Endothelial cell (in vitro differentiated cells): Measurements from ENCODE around the gene PXT1. TPM values are rescaled to one million over a fixed set of nuclear protein-coding genes. Genes with fewer than 3 reads are reported as not detected.

Source experiments
- DNase-seq: peaks from one replicate; pipeline ENCODE4 v3.0.0; 2021; ENCODE audit warnings: low spot score
- H3K27ac Mint-ChIP-seq: one replicate; pipeline ENCODE4 v1.8.0; 2021; ENCODE audit warnings: mixed read lengths, inconsistent platforms; ENCODE audit not compliant: unreplicated experiment
- H3K27me3 Mint-ChIP-seq: one replicate; pipeline ENCODE4 v1.8.0; 2021; ENCODE audit warnings: mild to moderate bottlenecking, moderate library complexity, mixed read lengths, inconsistent platforms; ENCODE audit not compliant: unreplicated experiment
- H3K36me3 Mint-ChIP-seq: one replicate; pipeline ENCODE4 v1.8.0; 2021; ENCODE audit warnings: mild to moderate bottlenecking, low read depth, mixed read lengths, inconsistent platforms; ENCODE audit not compliant: unreplicated experiment
- H3K4me1 Mint-ChIP-seq: one replicate; pipeline ENCODE4 v1.8.0; 2021; ENCODE audit warnings: mild to moderate bottlenecking, mixed read lengths, inconsistent platforms; ENCODE audit not compliant: unreplicated experiment
- H3K4me3 Mint-ChIP-seq: one replicate; pipeline ENCODE4 v1.8.0; 2021; ENCODE audit warnings: mild to moderate bottlenecking, mixed read lengths, inconsistent platforms; ENCODE audit not compliant: unreplicated experiment
- H3K9me3 Mint-ChIP-seq: one replicate; pipeline ENCODE4 v1.8.0; 2021; ENCODE audit warnings: mixed read lengths, inconsistent platforms; ENCODE audit not compliant: unreplicated experiment
- CTCF ChIP-seq: fragments of 200-600 bp; sonication (generic); IDR thresholded peaks from one replicate; pipeline ENCODE4 v1.5.0; 2021; ENCODE audit warnings: antibody characterized with exemption; ENCODE audit not compliant: unreplicated experiment
- total RNA-seq: library from RNA; stranded (reverse); fragmentation: NEBNext Ultra II Directional; extraction: Animal tissue kit (Norgen Biotek cat#: 25700); gene quantifications from one replicate; pipeline ENCODE4 v1.2.1, GENCODE V29; 2021; ENCODE audit not compliant: unreplicated experiment

Gene PXT1
- total RNA-seq, 1 donor from 2014 or later = not detected

- peaks cover 20% of the 10 kb centered on the region for H3K36me3 Mint-ChIP-seq
- H3K4me3 Mint-ChIP-seq = no peak overlapping the region
- no peak overlapping the region for H3K27ac Mint-ChIP-seq
- DNase-seq = no peak
- no peak for TF ChIP-seq CTCF
- no peaks in the 10 kb centered on the region for H3K27me3 Mint-ChIP-seq
- H3K4me1 Mint-ChIP-seq = peaks cover 22% of the 10 kb centered on the region
- no peaks in the 10 kb centered on the region for H3K9me3 Mint-ChIP-seq
Observed at GRCh38 chr6:36478051-36478526, 35.4 kb upstream of the PXT1 start.

GRCh38 chr6:36469946-36470345 lies 27.3 kb upstream of the PXT1 start:
- peaks cover 7% of the 10 kb centered on the region for H3K36me3 Mint-ChIP-seq
- H3K9me3 Mint-ChIP-seq = no peaks in the 10 kb centered on the region
- TF ChIP-seq CTCF = no peak
- no peaks in the 10 kb centered on the region for H3K4me1 Mint-ChIP-seq
- H3K27ac Mint-ChIP-seq = no peak overlapping the region
- no peak overlapping the region for H3K4me3 Mint-ChIP-seq
- DNase-seq = no peak
- no peaks in the 10 kb centered on the region for H3K27me3 Mint-ChIP-seq

GRCh38 chr6:36469148-36469661 lies 26.6 kb upstream of the PXT1 start:
- Mint-ChIP-seq H3K36me3 (peaks cover 3% of the 10 kb centered on the region), H3K27ac (peak overlapping the region; percentile 19), H3K27me3 (no peaks in the 10 kb centered on the region), H3K4me3 (peak overlapping the region; percentile 26), H3K9me3 (no peaks in the 10 kb centered on the region), H3K4me1 (no peaks in the 10 kb centered on the region)
- no peak for DNase-seq
- no peak for TF ChIP-seq CTCF

- Mint-ChIP-seq H3K4me1 (peaks cover 5% of the 10 kb centered on the region), H3K36me3 (peaks cover 8% of the 10 kb centered on the region), H3K4me3 (no peak overlapping the region), H3K9me3 (no peaks in the 10 kb centered on the region), H3K27me3 (no peaks in the 10 kb centered on the region), H3K27ac (no peak overlapping the region)
- TF ChIP-seq CTCF = no peak
- DNase-seq = no peak
Observed at GRCh38 chr6:36467625-36468024, 25.0 kb upstream of the PXT1 start.

- no peak for TF ChIP-seq CTCF
- DNase-seq = no peak
- Mint-ChIP-seq H3K36me3 (peaks cover 8% of the 10 kb centered on the region), H3K4me1 (peaks cover 24% of the 10 kb centered on the region), H3K9me3 (no peaks in the 10 kb centered on the region), H3K27me3 (peaks cover 2% of the 10 kb centered on the region), H3K27ac (no peak overlapping the region), H3K4me3 (no peak overlapping the region)
Observed at GRCh38 chr6:36464233-36464632, 21.6 kb upstream of the PXT1 start.
